Brain pericyte (primary cell): ENCODE data around the gene PRPS2.

Source experiments
- DNase-seq: peaks from one replicate; pipeline ENCODE4 v3.0.0-alpha.2; 2012; ENCODE audit warnings: low read depth, low spot score

The PRPS2 gene

DNA sequence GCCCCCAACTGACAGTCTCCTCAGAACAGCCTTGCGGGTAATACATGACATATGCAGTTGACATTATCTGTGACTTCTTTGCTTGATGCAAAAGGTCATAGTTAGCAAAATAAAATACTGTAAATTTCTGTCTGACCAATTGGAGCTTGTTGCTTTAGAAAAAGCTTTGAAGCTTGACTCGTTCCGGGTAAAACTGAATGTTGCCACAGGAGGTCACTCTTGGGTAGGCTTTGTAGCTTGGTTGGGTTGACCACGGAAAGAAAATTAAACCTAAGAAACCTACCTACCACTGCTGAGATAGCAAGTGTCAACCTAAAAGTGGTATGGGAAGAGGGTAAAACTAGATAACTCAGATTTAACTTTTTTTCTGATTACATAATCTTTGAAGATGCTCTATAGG, 23.2 kb downstream of the PRPS2 start:
- DNase-seq, result no peak

DNA sequence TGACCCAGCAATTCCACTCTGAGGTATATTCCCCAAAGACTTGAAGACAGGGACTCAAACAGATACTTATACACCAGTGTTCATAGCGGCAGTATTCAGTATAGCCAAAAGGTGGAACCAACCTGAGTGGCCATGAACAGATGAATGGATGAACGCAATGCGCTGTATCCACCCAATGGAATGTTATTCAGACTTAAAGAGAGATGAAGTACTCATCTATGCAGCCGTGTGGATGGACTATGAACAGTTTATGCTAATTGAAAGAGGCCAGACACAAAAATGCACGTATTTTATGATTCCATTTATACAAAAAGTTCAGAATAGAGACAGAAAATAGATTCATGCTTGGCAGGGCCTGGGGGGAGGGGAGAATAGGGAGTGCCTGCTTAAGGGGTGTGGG, 26.3 kb downstream of the PRPS2 start:
- no peak for DNase-seq

DNA sequence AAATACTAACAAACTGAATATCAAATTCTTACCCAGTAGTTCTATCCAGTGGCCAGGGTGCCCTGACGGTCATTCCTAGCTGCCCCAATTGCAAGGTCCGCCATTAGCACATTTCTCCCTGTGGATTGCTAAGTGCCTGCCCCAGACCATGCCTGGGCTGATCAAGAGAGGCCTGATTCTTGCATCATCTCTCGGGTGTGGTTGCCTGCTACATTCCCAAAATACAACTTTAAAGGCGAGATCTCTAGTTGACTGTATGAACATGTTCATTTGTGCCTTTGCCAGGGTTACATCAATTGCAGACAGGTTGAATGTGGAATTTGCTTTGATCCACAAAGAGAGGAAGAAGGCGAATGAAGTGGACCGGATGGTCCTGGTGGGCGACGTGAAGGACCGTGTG, 28.0 kb downstream of the PRPS2 start:
- no peak for DNase-seq

DNA sequence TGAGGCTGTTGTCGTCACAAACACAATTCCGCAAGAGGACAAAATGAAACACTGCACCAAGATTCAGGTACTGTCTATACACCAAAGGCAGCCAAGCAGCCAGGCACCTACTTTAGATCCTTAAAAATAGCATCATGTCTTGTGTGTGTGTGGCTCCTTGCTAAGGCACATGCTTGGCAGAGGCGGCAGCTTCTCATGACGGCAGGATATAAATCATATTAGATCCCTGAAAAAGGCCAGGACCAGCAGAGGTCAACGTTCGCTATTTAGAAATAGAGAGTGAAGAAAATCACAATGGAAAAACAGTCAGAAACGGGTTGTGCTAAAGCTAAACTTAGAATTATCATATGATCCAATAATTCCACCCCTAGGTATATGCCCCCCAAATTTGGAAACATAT, 29.5 kb downstream of the PRPS2 start:
- DNase-seq, result no peak

DNA sequence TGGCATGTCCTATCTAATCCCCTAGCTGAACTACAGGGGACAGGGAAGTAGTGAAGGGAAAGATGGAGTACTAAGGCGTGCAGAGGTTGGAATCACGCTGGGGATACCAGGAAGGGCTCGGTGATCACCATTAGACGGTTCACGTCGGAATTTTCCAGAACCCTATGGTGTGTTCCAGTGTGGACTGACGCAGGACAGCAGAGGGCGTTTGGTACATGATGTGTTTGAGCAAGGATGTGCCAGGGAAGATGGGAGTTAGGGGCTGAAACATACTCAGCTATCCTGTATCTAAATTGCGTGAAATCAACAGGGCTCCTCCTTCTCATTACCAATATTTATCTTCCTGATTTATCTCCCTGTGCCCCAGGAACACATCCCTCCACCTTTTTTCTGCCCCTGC, 33.7 kb downstream of the PRPS2 start:
- DNase-seq, result no peak

DNA sequence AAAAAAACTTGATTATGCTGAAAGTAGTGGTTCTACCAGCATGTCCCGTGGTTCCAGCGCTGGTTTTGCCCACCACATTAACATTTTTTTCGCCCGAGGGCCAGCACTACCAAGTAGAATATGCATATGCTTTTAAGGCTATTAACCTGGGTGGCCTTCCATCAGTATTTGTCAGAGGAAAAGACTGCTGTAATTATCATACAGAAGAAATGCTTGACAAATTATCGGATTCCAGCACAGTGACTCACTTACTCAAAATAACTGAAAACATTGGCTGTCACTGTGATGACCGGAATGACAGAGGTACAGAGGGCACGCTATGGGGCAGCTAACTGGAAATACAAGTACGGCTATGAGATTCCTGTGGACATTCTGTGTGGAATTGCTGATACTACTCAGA, 34.6 kb downstream of the PRPS2 start:
- no peak for DNase-seq

DNA sequence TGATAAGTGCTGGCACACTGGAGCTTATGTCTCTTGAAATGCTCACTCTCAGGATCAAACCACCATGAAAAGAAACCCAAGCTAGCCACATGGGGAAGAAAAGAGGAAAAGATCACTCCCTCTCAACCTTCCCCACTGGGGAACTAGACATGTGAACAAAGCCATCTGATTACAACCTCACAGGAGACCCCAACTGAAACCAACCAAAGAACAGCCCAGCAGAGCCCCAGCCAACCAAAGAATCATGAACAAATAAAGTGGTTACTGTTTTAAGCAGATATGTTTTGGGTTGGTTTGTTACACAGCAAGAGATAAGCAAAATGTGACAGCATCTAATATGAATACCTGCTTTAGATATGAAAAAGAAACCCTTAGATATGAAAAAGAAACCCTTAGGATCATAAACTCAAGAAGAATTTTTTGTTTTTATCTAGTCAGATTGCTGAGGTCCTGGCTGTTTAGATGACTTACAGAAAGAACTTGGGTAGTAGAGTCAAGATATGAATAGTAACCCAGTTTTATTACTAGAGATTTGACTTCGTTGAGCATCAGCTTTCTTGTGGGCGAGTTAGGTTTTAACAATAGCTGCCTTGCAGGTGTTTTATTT, 52.0 kb downstream of the PRPS2 start:
- DNase-seq, result no peak

DNA sequence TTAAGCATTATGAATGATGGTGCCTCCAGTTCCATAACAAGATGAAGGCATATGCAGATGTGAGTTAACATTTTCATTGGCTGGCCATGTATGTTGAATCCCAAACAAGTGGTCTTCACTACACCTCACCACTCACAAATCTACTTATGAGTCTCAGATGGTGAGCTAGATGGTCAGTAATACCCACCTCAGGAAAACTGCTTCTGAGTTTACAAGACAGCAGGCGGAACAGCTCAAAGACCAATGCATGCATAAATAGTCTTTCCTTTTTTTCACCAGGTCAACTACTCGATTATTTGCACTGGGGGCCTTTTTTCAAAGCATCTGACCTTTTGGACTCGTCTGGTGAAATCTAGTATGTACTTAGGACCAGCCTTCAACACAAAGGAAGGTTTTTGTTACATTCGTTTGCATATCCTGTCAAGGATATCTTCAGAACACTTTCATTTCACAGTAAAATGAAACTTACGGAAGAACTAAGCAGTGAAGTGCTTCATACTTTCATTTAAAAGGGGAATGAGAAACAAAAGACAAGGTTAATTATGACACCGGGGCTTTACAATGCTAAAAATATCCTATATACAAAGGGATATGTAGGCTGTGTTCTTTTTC, 52.6 kb downstream of the PRPS2 start:
- DNase-seq, result no peak

DNA sequence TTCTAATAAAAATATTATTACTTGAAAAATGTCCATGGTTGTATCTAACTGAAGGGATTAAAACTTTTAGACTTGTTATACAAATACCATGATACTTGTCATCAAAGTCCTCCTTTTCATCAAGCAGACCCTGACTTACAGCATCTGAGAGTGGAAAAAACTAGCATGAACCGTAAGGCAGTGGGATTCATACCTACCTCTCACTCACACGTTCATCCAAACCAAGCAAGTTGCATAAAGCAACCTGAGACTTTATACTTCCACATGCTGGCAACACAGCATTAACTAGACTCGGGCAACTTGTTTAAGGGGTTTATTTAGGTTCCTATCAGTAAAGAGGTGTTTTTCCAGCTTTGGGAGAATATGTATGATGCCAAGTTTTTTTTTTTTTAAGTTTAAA, 53.1 kb downstream of the PRPS2 start:
- no peak for DNase-seq

DNA sequence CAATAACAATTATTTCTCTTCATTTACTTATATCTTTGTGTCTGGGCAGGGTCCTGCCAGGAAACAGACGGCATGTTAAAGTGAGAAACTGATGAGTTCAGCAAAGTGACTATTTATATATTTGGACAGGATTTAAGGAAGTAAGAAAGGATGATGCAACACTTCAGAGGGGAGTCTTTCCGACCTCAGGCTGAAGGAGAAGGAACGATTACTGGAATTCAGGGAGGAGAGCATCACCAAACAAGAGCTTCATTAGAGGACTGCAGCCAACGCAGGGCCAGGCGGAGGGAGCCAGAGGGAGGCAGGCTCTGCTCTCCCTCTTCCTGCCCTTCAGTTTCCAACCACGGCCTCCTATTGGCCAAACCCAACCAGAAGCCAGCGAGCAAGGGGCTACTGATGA, 74.1 kb downstream of the PRPS2 start:
- no peak for DNase-seq

DNA sequence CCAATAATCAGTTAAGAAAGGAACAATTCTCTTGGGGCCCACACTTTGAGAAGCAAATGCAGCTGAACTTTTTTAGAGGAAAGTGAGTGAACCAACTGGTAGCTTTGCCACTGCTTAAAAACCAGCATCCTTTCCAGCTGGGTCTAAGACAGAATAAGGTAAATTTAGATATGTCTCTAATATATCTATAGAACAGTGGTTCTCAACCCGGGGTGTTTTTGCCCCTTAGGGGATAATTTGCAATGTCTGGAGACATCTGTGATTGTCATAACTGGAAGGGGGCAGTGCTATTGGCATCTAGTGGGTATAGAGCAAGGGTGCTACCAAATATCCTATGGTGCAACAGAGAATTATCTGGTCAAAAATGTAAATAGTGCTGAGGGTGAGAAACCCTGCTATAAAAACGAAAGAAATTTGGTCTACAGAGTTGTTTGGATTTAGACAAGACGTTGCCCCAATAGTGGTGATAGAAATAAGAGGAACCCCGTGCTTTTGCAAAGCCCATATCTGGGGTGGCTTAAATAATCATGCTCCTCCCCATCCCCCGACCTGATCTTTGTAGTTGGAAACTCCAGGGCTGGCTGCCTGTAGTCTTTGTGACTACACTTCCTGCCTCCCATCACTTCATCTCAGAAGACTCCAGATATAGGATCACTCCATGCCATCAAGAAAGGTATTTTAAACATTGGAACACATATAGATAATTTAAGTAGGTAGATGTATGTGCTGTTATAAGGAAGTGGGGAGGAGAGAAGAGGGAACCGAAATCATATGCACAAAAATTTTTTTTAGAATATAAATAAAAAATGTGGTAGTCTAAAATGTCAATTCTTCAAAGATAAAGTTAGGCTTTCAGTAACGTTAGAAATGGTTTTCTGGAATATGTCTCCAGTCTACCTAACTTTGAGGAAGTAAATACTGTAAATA, 75.5 kb downstream of the PRPS2 start, which contains the start of gene TLR7:
Gene TLR7, plus strand, starts transcription at position 622 of the 927 bp plus-strand sequence. CDS start 507 bp downstream, outside the sequence.
- DNase-seq, result no peak

DNA sequence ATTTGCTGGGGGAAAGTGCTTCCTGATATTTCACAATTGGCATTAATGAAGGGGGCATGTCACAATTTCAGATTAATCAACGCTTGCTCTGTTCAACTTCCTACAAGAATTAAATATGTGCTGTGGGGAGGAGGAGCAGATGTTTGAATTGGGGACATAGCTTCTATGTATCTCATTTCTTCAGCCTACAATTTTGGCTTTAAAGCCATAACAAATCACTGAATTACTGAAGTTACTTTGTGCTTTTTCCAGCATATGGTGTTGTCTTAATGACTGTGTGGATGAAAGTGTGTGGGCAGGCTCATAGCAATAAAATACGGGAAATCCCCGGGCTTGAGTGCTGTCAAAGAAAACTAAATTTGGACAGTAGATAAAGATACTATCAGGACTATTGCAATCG, 76.5 kb downstream of the PRPS2 start:
- DNase-seq, result no peak

DNA sequence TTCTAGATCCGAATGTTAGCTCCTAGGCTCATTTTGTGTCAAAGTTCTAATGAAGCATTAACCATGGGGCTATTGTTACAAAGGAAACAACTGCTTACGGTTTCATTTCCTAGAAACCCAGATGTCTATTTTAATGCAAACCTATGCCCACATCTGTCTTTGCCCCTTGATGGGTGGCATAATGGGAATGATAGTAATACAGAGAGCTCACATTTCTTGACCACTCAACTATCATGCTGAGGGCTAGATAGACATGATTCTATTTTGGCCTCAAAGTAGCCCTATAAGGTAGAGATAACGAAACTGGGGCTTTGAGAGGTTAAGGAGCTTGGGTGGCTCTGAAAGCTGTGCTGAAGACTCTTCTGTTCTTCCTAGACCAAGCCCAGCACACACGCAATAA, 77.5 kb downstream of the PRPS2 start:
- DNase-seq, result no peak

DNA sequence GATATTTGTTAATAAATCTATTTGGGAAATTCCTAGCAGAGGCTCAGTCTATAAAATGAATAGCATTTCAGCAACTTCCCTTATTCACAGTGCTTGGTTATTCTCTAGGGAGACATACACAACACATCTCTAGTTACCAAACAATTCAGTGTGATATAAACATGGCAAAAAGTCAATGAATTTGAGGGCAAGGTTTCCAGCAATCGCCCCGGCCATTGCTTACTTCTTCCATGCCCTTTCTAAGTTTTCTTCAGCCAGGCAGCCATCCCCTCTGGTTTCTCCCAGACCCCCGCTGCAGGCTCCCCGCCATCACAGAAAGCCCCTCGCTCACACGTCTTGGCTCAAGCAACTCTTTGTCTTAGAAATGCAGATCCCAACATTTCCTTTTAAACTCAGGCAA, 80.0 kb downstream of the PRPS2 start:
- no peak for DNase-seq

DNA sequence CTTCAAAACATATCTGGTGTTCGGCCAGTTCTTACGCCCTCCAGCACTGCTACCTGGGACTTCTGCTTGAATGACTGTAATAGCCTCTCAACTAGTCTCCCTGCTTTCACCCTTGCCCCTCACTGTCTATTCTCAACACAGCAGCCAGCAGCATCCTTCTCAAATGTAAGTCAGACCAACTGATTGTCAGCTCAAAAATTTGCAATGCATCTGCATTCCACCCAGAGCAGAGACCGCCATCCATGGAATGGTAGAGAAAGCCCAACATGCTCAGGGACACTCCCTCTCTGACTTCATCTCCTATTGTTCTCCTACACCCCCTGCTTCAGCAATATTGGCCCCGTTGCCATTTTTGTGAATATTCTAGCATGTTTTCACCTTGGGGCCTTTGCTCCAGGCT, 81.5 kb downstream of the PRPS2 start:
- no peak for DNase-seq
